Measurements from ENCODE around the gene DNAH10. TPM values are rescaled to one million over a fixed set of nuclear protein-coding genes. Genes with fewer than 3 reads are reported as not detected.

The DNAH10 gene
- total RNA-seq, 4 donors from 2014 or later: 0.18 to 0.65 TPM; not detected in 2

- peaks cover 3 to 71% of the 10 kb centered on the region in 2 donors for H3K36me3 ChIP-seq
- intact Hi-C loops (cut with DNase I; ENCODE audit: low total_unique reads): no loop called here
- TF ChIP-seq, protein P1, sequence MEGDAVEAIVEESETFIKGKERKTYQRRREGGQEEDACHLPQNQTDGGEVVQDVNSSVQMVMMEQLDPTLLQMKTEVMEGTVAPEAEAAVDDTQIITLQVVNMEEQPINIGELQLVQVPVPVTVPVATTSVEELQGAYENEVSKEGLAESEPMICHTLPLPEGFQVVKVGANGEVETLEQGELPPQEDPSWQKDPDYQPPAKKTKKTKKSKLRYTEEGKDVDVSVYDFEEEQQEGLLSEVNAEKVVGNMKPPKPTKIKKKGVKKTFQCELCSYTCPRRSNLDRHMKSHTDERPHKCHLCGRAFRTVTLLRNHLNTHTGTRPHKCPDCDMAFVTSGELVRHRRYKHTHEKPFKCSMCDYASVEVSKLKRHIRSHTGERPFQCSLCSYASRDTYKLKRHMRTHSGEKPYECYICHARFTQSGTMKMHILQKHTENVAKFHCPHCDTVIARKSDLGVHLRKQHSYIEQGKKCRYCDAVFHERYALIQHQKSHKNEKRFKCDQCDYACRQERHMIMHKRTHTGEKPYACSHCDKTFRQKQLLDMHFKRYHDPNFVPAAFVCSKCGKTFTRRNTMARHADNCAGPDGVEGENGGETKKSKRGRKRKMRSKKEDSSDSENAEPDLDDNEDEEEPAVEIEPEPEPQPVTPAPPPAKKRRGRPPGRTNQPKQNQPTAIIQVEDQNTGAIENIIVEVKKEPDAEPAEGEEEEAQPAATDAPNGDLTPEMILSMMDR (IDR thresholded peaks at IDR 0.05 in 4 of 5, conservative IDR thresholded peaks at IDR 0.05 in 1 of 5): no peak
- no peak for TF ChIP-seq POLR2A (IDR thresholded peaks at IDR 0.05)
- H3K27ac ChIP-seq: no peak overlapping the region
- H3K27me3 ChIP-seq: no peaks in the 10 kb centered on the region
- ATAC-seq (no peak), DNase-seq (no peak)
- in situ Hi-C loops (cut with MboI; ENCODE audit: low sequenced_read_pairs in 4 of 4): no loop called here
- H3K4me3 ChIP-seq: no peak overlapping the region
- H3K9me3 ChIP-seq: no peaks in the 10 kb centered on the region
- no peaks in the 10 kb centered on the region for H3K4me1 ChIP-seq
Observed at GRCh38 chr12:123727878-123728277, 34.2 kb upstream of the DNAH10 start.

- no peaks in the 10 kb centered on the region for H3K27me3 ChIP-seq
- H3K27ac ChIP-seq: no peak overlapping the region
- no peak overlapping the region for H3K4me3 ChIP-seq
- intact Hi-C loops (cut with DNase I; ENCODE audit: low total_unique reads): no loop called here
- in situ Hi-C loops (cut with MboI; ENCODE audit: low sequenced_read_pairs in 4 of 4): no loop called here
- peaks cover 0 to 79% of the 10 kb centered on the region in 2 donors for H3K36me3 ChIP-seq
- DNase-seq (no peak), ATAC-seq (no peak)
- H3K4me1 ChIP-seq: no peaks in the 10 kb centered on the region
- TF ChIP-seq, protein P1 (IDR thresholded peaks at IDR 0.05 in 4 of 5, conservative IDR thresholded peaks at IDR 0.05 in 1 of 5): no peak
- TF ChIP-seq POLR2A (IDR thresholded peaks at IDR 0.05): no peak
- no peaks in the 10 kb centered on the region for H3K9me3 ChIP-seq
Observed at GRCh38 chr12:123731596-123731995, 30.5 kb upstream of the DNAH10 start.

- H3K4me3 ChIP-seq: no peak overlapping the region
- TF ChIP-seq POLR2A (IDR thresholded peaks at IDR 0.05): no peak
- TF ChIP-seq, protein P1 (IDR thresholded peaks at IDR 0.05 in 4 of 5, conservative IDR thresholded peaks at IDR 0.05 in 1 of 5): no peak
- in situ Hi-C loops (cut with MboI; ENCODE audit: low sequenced_read_pairs in 4 of 4): no loop called here
- H3K36me3 ChIP-seq: peaks cover 0 to 79% of the 10 kb centered on the region in 2 donors
- ATAC-seq (no peak), DNase-seq (no peak)
- no peak overlapping the region for H3K27ac ChIP-seq
- H3K27me3 ChIP-seq: no peaks in the 10 kb centered on the region
- H3K4me1 ChIP-seq: no peaks in the 10 kb centered on the region
- intact Hi-C loops (cut with DNase I; ENCODE audit: low total_unique reads): no loop called here
- no peaks in the 10 kb centered on the region for H3K9me3 ChIP-seq
Observed at GRCh38 chr12:123732251-123732650, 29.9 kb upstream of the DNAH10 start.

DNA sequence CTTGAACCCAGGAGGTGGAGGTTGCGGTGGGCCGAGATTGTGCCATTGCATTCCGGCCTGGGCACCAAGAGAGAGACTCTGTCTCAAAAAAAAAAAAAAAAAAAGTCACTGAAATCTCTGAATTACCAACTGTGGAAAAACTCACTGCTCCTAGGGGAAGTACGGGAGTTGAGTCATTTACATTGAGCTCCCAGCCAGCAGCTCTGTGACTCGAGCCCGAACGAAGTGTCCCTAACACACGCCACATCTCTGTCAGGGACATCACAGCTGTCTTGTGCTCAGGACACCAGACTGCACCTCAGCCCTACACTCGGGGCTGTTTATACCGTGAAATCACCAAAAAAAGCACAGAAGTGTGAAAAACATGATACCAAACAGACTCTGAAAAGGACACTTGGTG, 28.9 kb upstream of the DNAH10 start:
- DNase-seq: no peak
- Histone ChIP-seq H3K4me3 (no peak overlapping the region), H3K27ac (no peak overlapping the region), H3K4me1 (no peaks in the 10 kb centered on the region), H3K36me3 (peaks cover 0 to 76% of the 10 kb centered on the region in 2 donors), H3K27me3 (no peaks in the 10 kb centered on the region), H3K9me3 (no peaks in the 10 kb centered on the region)
- in situ Hi-C loops (cut with MboI; ENCODE audit: low sequenced_read_pairs in 4 of 4) (no loop called here), intact Hi-C loops (cut with DNase I; ENCODE audit: low total_unique reads) (no loop called here)
- no peak for TF ChIP-seq POLR2A (IDR thresholded peaks at IDR 0.05)
- ATAC-seq: no peak

- in situ Hi-C loops (cut with MboI; ENCODE audit: low sequenced_read_pairs in 4 of 4): no loop called here
- TF ChIP-seq, protein P1 (IDR thresholded peaks at IDR 0.05 in 4 of 5, conservative IDR thresholded peaks at IDR 0.05 in 1 of 5): no peak
- TF ChIP-seq POLR2A (IDR thresholded peaks at IDR 0.05): no peak
Observed at GRCh38 chr12:123734268-123734667, 27.8 kb upstream of the DNAH10 start.

More at GRCh38 chr12:123734268-123734667, 27.8 kb upstream of the DNAH10 start:
- DNase-seq (no peak), ATAC-seq (no peak)
- Histone ChIP-seq H3K4me1 (no peaks in the 10 kb centered on the region), H3K27ac (no peak overlapping the region), H3K9me3 (no peaks in the 10 kb centered on the region), H3K36me3 (peaks cover 0 to 85% of the 10 kb centered on the region in 2 donors), H3K4me3 (no peak overlapping the region), H3K27me3 (no peaks in the 10 kb centered on the region)
- intact Hi-C loops (cut with DNase I; ENCODE audit: low total_unique reads): no loop called here
